GM20000 (cell line): Measurements from ENCODE around the gene ANGPTL7.
"Not testable (repeated sequence)": the region's sequence is repeated elsewhere in the genome, so short reads cannot be mapped to it uniquely, and the experiment has no call there.

ENCODE experiments used
- DNase-seq: peaks from one replicate; pipeline ENCODE4 v3.0.0; 2012; ENCODE audit warnings: low spot score
- TF ChIP-seq, protein P1 (sequence below): IDR thresholded peaks from 2 replicates; pipeline ENCODE4 v1.5.1; 2012; ENCODE audit warnings: mild to moderate bottlenecking, control low read depth; ENCODE audit errors: extremely low read depth, missing control alignments

ANGPTL7 gene

DNA sequence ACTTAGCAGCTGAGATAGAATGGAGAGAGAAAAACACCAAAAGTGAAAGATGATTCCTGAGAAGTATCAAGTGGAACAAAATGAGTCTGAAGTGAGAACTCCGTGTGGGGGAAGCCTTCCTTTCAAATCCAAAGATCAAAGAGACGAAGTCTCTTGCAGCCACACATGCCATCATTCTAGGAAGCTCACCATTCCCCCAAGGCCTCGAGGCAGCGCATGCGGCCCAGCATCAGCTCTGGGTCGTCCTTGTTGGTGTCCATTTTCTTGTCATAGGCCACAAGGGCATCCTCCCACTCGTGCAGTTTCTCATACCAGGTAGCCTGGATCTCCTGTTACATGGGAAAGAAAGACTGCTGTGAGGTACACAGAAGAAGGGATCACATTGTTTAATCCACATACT lies 32.2 kb upstream of the ANGPTL7 start:
- TF ChIP-seq, protein P1, sequence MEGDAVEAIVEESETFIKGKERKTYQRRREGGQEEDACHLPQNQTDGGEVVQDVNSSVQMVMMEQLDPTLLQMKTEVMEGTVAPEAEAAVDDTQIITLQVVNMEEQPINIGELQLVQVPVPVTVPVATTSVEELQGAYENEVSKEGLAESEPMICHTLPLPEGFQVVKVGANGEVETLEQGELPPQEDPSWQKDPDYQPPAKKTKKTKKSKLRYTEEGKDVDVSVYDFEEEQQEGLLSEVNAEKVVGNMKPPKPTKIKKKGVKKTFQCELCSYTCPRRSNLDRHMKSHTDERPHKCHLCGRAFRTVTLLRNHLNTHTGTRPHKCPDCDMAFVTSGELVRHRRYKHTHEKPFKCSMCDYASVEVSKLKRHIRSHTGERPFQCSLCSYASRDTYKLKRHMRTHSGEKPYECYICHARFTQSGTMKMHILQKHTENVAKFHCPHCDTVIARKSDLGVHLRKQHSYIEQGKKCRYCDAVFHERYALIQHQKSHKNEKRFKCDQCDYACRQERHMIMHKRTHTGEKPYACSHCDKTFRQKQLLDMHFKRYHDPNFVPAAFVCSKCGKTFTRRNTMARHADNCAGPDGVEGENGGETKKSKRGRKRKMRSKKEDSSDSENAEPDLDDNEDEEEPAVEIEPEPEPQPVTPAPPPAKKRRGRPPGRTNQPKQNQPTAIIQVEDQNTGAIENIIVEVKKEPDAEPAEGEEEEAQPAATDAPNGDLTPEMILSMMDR: no peak
- DNase-seq: no peak

DNA sequence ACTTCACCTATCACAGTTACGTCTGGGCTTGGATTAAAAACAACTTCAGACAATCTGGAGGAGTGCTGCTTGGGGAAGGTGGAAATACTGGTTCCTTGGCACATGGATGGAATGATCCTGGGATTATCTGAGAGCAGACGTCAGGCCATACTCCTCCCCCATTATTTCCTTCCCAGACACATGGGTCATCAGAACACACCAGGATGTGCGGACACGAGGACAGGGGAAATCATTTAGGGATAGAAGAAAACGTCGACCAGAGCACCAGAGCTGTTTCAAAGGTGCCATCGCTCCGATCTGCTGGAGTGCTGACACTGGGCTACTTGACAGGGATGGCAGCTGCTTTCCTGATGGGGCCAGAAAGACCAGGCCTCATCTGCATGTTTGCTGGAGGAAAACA lies 31.8 kb upstream of the ANGPTL7 start:
- no peak for DNase-seq
- TF ChIP-seq, protein P1: no peak

DNA sequence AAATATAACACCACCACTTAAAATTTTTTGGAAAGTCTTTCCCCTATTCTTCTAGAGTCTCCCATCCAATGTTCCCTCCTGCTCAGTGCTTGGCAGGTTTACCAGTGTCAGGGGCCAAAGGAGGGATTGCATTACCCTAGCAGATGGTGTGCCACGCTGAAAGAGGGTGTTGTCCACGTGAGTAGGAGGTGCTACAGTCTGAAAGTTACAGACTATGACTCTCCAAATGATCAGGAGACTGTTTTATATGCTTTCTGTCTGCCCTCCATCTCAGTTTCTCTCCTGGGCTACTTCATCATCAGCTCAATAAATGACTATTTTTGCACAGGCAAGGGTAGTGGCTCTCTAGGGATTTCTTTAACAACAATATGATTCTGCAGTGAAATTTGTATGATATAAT lies 31.3 kb upstream of the ANGPTL7 start:
- TF ChIP-seq, protein P1: no peak
- no peak for DNase-seq

DNA sequence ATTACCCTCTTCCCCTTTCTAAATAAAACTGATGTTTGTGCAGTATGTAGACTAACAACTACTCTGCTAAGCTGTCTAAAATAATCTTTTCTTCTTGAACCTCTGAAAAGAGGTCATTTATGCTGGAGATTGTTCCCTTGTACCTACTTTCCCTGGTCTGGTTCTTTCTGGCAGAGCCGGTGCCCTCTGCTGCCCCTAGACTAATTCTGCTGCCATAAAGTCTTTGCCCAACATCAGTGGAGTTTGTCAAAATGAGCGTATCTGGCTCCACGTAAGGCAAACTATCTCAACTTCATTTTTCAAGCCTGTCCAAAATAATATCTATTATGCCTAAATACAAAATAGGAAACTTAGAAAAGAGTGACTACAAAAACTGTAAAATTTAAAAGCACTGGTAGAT lies 30.9 kb upstream of the ANGPTL7 start:
- DNase-seq: no peak
- TF ChIP-seq, protein P1: no peak

DNA sequence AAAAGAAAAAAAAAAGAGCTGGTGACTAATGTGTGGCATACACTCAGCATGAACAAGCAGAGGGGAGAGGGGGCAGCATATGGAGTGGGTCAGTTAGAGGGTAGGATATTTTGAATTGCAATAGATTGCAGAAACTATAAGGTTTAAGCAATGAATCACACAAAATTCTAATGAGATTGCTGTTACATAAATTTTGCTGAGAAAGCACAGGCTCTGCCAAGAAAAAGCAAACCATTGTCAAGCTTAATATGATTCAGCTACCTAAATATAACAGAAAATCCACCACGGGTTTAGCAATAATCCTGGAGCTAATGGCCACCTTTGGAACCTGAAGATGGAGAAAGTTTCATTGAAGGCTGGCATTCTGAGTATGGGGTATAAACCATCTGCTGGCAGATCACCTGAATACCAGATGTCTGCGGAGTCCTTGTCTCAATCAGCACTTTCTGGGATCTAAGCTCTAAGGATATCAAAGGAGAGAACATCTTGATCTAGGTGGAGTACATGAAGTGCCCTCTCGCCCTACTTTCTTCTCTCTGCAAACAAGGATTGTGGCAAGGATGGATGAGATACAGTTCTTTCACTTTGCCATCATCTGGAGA lies 30.3 kb upstream of the ANGPTL7 start:
- no peak for DNase-seq
- TF ChIP-seq, protein P1: no peak

DNA sequence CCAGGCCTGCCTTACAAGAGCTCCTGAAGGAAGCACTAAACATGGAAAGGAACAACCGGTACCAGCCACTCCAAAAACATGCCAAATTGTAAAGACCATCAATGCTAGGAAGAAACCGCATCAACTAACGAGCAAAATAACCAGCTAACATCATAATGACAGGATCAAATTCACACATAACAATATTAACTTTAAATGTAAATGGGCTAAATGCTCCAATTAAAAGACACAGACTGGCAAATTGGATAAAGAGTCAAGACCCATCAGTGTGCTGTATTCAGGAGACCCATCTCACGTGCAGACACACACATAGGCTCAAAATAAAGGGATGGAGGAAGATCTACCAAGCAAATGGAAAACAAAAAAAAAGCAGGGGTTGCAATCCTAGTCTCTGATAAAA lies 26.4 kb upstream of the ANGPTL7 start:
- not testable (repeated sequence) for DNase-seq

DNA sequence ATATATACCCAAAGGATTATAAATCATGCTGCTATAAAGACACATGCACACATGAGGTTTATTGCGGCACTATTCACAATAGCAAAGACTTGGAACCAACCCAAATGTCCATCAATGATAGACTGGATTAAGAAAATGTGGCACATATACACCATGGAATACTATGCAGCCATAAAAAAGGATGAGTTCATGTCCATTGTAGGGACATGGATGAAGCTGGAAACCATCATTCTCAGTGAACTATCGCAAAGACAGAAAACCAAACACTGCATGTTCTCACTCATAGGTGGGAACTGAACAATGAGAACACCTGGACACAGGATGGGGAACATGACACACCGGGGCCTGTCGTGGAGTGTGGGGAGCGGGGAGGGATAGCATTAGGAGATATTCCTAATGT lies 22.4 kb upstream of the ANGPTL7 start:
- not testable (repeated sequence) for DNase-seq

DNA sequence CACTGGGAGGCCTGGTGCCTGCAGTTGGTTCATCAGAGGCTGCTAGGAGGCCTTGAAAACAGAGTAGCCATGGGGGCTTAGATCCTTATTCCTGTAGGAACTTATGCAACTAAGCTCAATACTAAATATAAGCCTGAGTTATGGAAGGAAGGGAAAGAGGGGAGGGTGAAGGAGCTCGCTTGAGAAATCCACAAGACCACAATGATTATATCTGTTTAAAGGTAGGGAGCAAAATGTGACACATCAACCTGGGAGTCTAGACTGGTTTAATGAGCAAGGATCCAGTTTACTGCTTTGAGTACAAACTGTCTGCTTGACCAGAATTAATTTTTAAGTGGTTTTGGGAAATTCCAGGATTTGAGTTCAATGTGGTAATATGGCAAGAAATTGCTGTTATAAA lies 20.4 kb upstream of the ANGPTL7 start:
- TF ChIP-seq, protein P1: no peak
- DNase-seq: no peak
